K562 (cell line): Measurements from ENCODE around the gene PDZK1IP1. TPM values are rescaled to one million over a fixed set of nuclear protein-coding genes. Genes with fewer than 3 reads are reported as not detected.
A peak's percentile ranks its signal among the peaks of the same experiment; 100 is the strongest.

ENCODE experiments used
- ATAC-seq: fragments of 200-7000 bp; cut with Tn5 transposase; 3 replicates; pipeline ENCODE4 v1.9.1; 2020; ENCODE audit warnings: moderate library complexity
- BruUV-seq: library from RNA; stranded (reverse); fragments of 400-500 nt; replicated peaks from 2 replicates; lab custom pipeline; 2021; lab: Mats Ljungman, UMichigan
- CTCF ChIA-PET: fragments of 300-600 bp; formaldehyde crosslinking; extraction: SDS; loops from one replicate; lab custom pipeline; 2021; ENCODE audit warnings: low intra/inter-chr PET ratio; lab: Yijun Ruan, JAX
- POLR2A ChIA-PET: fragments of 300-600, 350-650 bp; sonication (Branson Sonifier 250); formaldehyde crosslinking; extraction: SDS; loops from one replicate; lab custom pipeline; 2021; ENCODE audit warnings: antibody characterized with exemption, inconsistent platforms; lab: Yijun Ruan, JAX
- DNase-seq, 4 experiments: peaks; one replicate each; pipeline versions ENCODE4 v3.0.0 to v3.0.0-alpha.2; 2011 to 2018; ENCODE audit warnings: low spot score in 3 of 4, mixed read lengths in 3 of 4; ENCODE audit errors: extremely low read depth in 1 of 4
- FAIRE-seq: peaks from 2 replicates; lab custom pipeline; 2011; peaks lifted over from hg19 to GRCh38; lab: Jason Lieb, UNC
- H2AFZ ChIP-seq: 2 replicates; pipeline ENCODE4 v1.6.0; 2011; ENCODE audit warnings: low read depth, low read length, control low read depth, inconsistent platforms
- H3K27ac ChIP-seq: fragments of 200-600 bp; 3 replicates; pipeline ENCODE4 v1.8.0; 2011; ENCODE audit warnings: low read depth, mild to moderate bottlenecking, control low read depth, inconsistent platforms, low read length, moderate library complexity, mixed read lengths; ENCODE audit errors: extremely low read depth
- H3K27me3 ChIP-seq, 2 experiments: fragments of 300-600 bp in 1 of 2; 2 replicates in 1 of 2; 3 replicates in 1 of 2; pipeline versions ENCODE4 v1.6.0 to v1.8.0; 2011; ENCODE audit warnings: inconsistent platforms in 2 of 2, low read length in 2 of 2, mild to moderate bottlenecking in 1 of 2, mixed read lengths in 1 of 2, moderate library complexity in 1 of 2; ENCODE audit not compliant: control insufficient read depth in 2 of 2, insufficient read depth in 2 of 2
- H3K36me3 ChIP-seq: fragments of 300-600 bp; 3 replicates; pipeline ENCODE4 v1.8.0; 2011; ENCODE audit warnings: mild to moderate bottlenecking, low read length, inconsistent platforms; ENCODE audit not compliant: control insufficient read depth, insufficient read depth
- H3K4me1 ChIP-seq, 2 experiments: fragments of 200-600 bp in 1 of 2; replicated peaks in 1 of 2; 2 replicates in 1 of 2; 3 replicates in 1 of 2; pipeline versions ENCODE4 v1.5.1 to v1.8.0; 2011; ENCODE audit warnings: inconsistent platforms in 2 of 2, low read length in 2 of 2, mild to moderate bottlenecking in 1 of 2, mixed read lengths in 1 of 2, moderate library complexity in 1 of 2; ENCODE audit not compliant: control insufficient read depth in 2 of 2, insufficient read depth in 2 of 2
- H3K4me2 ChIP-seq: 2 replicates; pipeline ENCODE4 v1.6.1; 2011; ENCODE audit warnings: low read length, control low read depth, inconsistent platforms, mixed read lengths; ENCODE audit not compliant: insufficient read depth
- H3K4me3 ChIP-seq: fragments of 200-600 bp; sonication (generic), shearing (Covaris generic); 2 replicates; pipeline ENCODE4 v1.5.1; 2016; ENCODE audit warnings: control low read depth, inconsistent platforms
- H3K79me2 ChIP-seq: fragments of 200-600 bp; 3 replicates; pipeline ENCODE4 v1.8.0; 2011; ENCODE audit warnings: low read length, inconsistent platforms; ENCODE audit not compliant: control insufficient read depth, insufficient read depth
- H3K9ac ChIP-seq, 2 experiments: 2 replicates each; pipeline versions ENCODE4 v1.6.0 to v1.6.1; 2011; ENCODE audit warnings: low read depth in 2 of 2, low read length in 2 of 2, control low read depth in 1 of 2, inconsistent platforms in 1 of 2, mild to moderate bottlenecking in 1 of 2, mixed read lengths in 1 of 2; ENCODE audit not compliant: insufficient read depth in 1 of 2
- H3K9me1 ChIP-seq: one replicate; pipeline ENCODE4 v1.6.0; 2011; ENCODE audit warnings: inconsistent platforms, mild to moderate bottlenecking, low read length, moderate library complexity; ENCODE audit not compliant: control insufficient read depth, insufficient read depth
- H3K9me3 ChIP-seq: replicated peaks from 2 replicates; pipeline ENCODE4 v1.5.1; 2011; ENCODE audit warnings: low read depth, low read length, inconsistent platforms; ENCODE audit not compliant: control insufficient read depth, insufficient read depth
- H4K20me1 ChIP-seq: replicated peaks from 2 replicates; pipeline ENCODE4 v1.6.1; 2011; ENCODE audit warnings: low read length, inconsistent platforms, mixed read lengths; ENCODE audit not compliant: control insufficient read depth, insufficient read depth
- NR3C1 ChIP-seq: sonication (generic); formaldehyde crosslinking; IDR thresholded peaks from 2 replicates; pipeline ENCODE4 v1.8.1; 2022; ENCODE audit warnings: missing genetic modification reagents
- POLR2G ChIP-seq: fragments of 200-400 bp; formaldehyde crosslinking; IDR thresholded peaks from 2 replicates; pipeline ENCODE4 v1.6.1; 2017; ENCODE audit warnings: low read depth, mild to moderate bottlenecking, antibody characterized with exemption, low read length, moderate library complexity
- RBFOX2 ChIP-seq: fragments of 200-400 bp; formaldehyde crosslinking; IDR thresholded peaks from 2 replicates; pipeline ENCODE4 v1.6.1; 2017; ENCODE audit warnings: low read depth, mild to moderate bottlenecking, low read length, moderate library complexity
- ZNF583 ChIP-seq: fragments of 250-450 bp; sonication (Bioruptor Pico); IDR thresholded peaks from 2 replicates; pipeline ENCODE4 v1.4.0; 2020
- WGBS: fragments of 100-300 bp; shearing (Covaris generic); methylation state at CpG from one replicate; pipeline ENCODE4 v1.1.6; 2016; ENCODE audit warnings: low coverage, mixed read lengths; ENCODE audit not compliant: insufficient coverage; ENCODE audit errors: missing lambda C conversion rate; 5-methylcytosine and 5-hydroxymethylcytosine counted together
- in situ Hi-C: fragments of 300-500 bp; cut with MboI; formaldehyde crosslinking; loops from 4 replicates; pipeline ENCODE4 v1.15.0; 2018; ENCODE audit warnings: inconsistent platforms, mixed read lengths
- intact Hi-C: fragments of 100-400 bp; cut with micrococcal nuclease; formaldehyde crosslinking; loops from 2 replicates; pipeline ENCODE4 v1.14.2; 2022
- polyA plus RNA-seq, 8 experiments: library from polyadenylated mRNA; depleted of rRNA in 4 of 8; stranded (reverse) in 5 of 8; unstranded in 3 of 8; fragments of >200 nt; fragmentation: Nextera tagmentation in 2 of 8; fragmentation: Illumina TruSeq in 1 of 8; extraction: Ambion mirVana in 2 of 8; extraction: Trizol in 1 of 8; gene quantifications; 2 replicates each; pipeline versions ENCODE4 v1.2.1 to v1.2.3, GENCODE V29; 2011 to 2014; ENCODE audit warnings: inconsistent platforms in 1 of 8, missing spikeins in 1 of 8
- total RNA-seq, 7 experiments: library from RNA; depleted of rRNA in 6 of 7; stranded (reverse); fragments of >200 nt in 6 of 7; fragmentation: Illumina TruSeq in 2 of 7; extraction: Trizol in 2 of 7; gene quantifications; 2 replicates each; pipeline versions ENCODE4 v1.2.1 to v1.2.3, GENCODE V29; 2011 to 2021; ENCODE audit warnings: low replicate concordance in 1 of 7
- TF ChIP-seq, protein P1 (sequence below): sonication (generic); formaldehyde crosslinking; IDR thresholded peaks from 2 replicates; pipeline ENCODE4 v1.8.1; 2023; ENCODE audit warnings: mild to moderate bottlenecking, missing genetic modification reagents

PDZK1IP1 gene
- total and polyA plus RNA-seq, 9 of the 15 experiments (the other 6 are each of a cell fraction or from before 2014, with no cell fraction given), result 0.17 to 0.68 (median 0.53) TPM; not detected in 2

DNA sequence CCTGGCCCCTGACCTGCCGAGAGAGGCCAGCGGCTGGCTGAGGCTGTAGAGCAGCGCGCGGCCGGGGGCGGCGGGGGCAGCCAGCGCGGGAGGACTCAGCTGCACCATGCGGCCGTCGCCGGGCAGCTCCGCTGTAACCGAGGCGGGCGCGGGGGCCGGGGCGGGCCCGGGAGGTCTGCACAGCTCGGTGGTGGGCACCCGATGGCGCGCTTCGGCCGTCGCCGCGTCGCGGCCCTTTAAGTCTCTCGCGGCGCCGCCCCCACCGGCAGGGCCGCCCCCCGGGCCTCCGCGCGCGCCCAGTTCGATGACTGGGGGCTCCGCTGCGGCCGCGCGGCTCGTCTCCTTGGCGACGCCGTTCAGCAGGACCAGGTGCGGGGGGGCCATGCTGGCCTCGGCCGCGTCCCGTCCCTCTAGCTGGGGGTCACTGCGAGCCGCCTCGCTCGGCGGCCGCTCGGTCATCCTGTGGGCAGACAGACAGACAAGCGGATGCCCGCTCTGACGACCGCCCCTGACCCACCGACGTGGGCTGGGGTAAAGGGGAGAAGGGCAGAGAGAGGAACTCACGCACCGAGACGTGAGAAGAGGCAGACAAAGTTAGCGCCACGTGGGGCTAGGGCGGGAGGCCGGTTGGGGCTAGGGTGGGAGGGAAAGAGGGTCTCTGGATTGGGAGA, 35.7 kb upstream of the PDZK1IP1 start:
- H3K9me3 ChIP-seq, result no peaks in the 10 kb centered on the region
- 94% methylated on average over 15 of the region's 79 CpGs for WGBS
- H4K20me1 ChIP-seq, result peaks cover 14% of the 10 kb centered on the region; the same call in 1 of the 2 replicates
- ATAC-seq (no peak), FAIRE-seq (no peak), DNase-seq (peak in 2 of 4 experiments; percentile 56 to 61)
- no peaks in the 10 kb centered on the region for H3K27me3 ChIP-seq
- ChIA-PET POLR2A (interaction anchor here (1.2 to 5.2 kb wide), 3 partner anchors 13 to 26 kb away, joined by 3 to 80 read pairs (median 8); no protein-coding TSS in a partner anchor), CTCF (no interaction called here)
- in situ Hi-C loops (no loop called here), intact Hi-C loops (loop anchor here (5.0 kb wide), 1 partner anchor 37 kb away; no protein-coding TSS in a partner anchor)
- no peak overlapping the region for H3K4me2 ChIP-seq
- H3K79me2 ChIP-seq, result peaks cover 97% of the 10 kb centered on the region
- no peak overlapping the region for H3K9ac ChIP-seq
- peaks cover 16% of the 10 kb centered on the region for H3K9me1 ChIP-seq
- no peak overlapping the region for H2AFZ ChIP-seq
- no TSS peak for BruUV-seq
- no peak overlapping the region for H3K4me3 ChIP-seq
- peaks cover 25 to 37% of the 10 kb centered on the region in 2 experiments; a peak in 4 of 5 replicates for H3K4me1 ChIP-seq
- peaks cover 71% of the 10 kb centered on the region for H3K36me3 ChIP-seq
- H3K27ac ChIP-seq, result no peak overlapping the region; the same call in 2 of the 3 replicates
- 0 out of 2 replicates have a peak, but pooled peaks have one; percentile 21 for TF ChIP-seq NR3C1 (CRISPR knock-in tag)
- TF ChIP-seq POLR2G, result peak; percentile 45
- peak; percentile 49 for TF ChIP-seq RBFOX2
- TF ChIP-seq, protein P1, sequence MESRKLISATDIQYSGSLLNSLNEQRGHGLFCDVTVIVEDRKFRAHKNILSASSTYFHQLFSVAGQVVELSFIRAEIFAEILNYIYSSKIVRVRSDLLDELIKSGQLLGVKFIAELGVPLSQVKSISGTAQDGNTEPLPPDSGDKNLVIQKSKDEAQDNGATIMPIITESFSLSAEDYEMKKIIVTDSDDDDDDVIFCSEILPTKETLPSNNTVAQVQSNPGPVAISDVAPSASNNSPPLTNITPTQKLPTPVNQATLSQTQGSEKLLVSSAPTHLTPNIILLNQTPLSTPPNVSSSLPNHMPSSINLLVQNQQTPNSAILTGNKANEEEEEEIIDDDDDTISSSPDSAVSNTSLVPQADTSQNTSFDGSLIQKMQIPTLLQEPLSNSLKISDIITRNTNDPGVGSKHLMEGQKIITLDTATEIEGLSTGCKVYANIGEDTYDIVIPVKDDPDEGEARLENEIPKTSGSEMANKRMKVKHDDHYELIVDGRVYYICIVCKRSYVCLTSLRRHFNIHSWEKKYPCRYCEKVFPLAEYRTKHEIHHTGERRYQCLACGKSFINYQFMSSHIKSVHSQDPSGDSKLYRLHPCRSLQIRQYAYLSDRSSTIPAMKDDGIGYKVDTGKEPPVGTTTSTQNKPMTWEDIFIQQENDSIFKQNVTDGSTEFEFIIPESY (CRISPR knock-in tag), result peak; percentile 50; the same call in 1 of the 2 replicates
- no peak for TF ChIP-seq ZNF583 (CRISPR knock-in tag)
